Esophagus (tissue), 2 donors: ENCODE results near the gene SMIM15. TPM values are rescaled to one million over a fixed set of nuclear protein-coding genes. Genes with fewer than 3 reads are reported as not detected.

ENCODE experiments used
- polyA plus RNA-seq, 2 donors: library from polyadenylated mRNA; stranded (reverse); fragments of 200-250 nt; gene quantifications; one replicate each; pipeline ENCODE4 v1.2.3, GENCODE V29; 2013
- donor health status: healthy with polysubstance abuse.
- donor health status: Bipolar disorder and iron deficiency.

The SMIM15 gene
- polyA plus RNA-seq, 2 donors = 36.1 to 37.2 TPM

Other genes with a start within 250 kb of the SMIM15 start
- gene ERCC8, start 217.4 kb downstream of the SMIM15 start, polyA plus RNA-seq = 1 to 10 TPM; 2.5 to 4.2 TPM
- 10 to 100 TPM; 40.5 to 40.6 TPM for gene NDUFAF2, start 217.3 kb downstream of the SMIM15 start, polyA plus RNA-seq
- 1 to 10 TPM; 3.6 to 5.4 TPM for gene ZSWIM6, start 169.8 kb upstream of the SMIM15 start, polyA plus RNA-seq